ENCODE data around the gene CLPX.

DNA sequence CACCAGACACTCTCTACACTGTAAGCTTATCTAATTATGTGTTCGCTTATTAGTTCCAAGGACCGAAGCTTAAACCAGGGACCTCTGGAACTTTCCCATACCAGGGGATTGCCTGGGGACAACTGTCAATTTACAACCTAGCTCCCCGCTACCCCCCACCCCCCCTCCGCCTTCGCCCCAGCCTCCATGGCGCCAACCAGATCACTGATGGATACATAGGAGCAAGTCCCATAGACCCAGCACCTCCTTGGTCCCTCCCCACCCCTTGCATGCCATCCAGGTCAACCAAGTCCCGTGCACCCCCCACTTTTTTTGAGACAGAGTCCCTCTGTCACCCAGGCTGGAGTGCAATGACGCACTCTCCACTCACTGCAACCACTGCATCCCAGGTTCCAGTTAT lies 50.6 kb downstream of the CLPX start:
- TF ChIP-seq EP300 (IDR thresholded peaks at IDR 0.05) (no peak), POLR2A (IDR thresholded peaks at IDR 0.05; ENCODE audit: low read depth) (no peak), POLR2AphosphoS5 (IDR thresholded peaks at IDR 0.05) (no peak)

Data from esophagus muscularis mucosa (tissue), 3 donors.